ENCODE measurements around the gene TBX5.

The TBX5 gene

DNA sequence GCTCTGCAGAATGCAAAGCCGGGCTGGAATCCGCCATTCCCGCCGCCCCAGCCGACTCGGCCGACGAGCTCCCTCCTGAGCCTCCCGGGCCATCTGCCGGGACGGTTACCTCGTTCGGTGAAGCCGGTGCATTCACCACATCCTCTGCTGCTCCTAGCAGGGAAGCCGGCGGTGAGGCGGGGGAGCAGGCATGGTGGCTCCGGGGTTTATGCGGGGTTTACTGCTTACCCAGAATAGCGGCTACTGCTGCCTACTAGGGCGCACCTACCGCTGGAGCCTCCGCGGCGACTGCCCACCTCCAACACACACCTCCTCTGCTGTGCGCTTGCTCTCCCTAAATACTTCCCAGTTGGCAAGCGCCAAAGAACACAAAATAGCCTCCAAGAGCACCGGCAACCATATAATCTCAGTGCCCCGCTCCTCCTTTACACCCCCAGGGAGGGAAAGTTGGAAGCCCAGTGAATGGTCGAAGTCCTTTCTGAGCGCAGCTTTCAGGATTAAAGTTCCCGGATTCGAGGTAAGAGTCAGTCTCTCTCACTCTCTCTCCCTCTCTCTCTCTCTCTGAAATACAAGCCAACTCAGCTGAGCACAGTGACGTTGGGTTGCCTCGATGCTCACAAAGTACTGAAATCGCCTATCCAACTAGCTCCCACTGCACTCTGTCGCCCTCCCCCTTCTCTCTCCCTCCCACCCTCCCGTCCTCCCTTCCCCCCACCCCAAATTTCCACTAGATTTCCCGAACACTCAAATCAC lies at the start of gene TBX5:
Gene TBX5, minus strand, starts transcription at position 626 of the 753 bp plus-strand sequence. CDS start 2,246 bp downstream, outside the sequence.
- no peak for DNase-seq

DNA sequence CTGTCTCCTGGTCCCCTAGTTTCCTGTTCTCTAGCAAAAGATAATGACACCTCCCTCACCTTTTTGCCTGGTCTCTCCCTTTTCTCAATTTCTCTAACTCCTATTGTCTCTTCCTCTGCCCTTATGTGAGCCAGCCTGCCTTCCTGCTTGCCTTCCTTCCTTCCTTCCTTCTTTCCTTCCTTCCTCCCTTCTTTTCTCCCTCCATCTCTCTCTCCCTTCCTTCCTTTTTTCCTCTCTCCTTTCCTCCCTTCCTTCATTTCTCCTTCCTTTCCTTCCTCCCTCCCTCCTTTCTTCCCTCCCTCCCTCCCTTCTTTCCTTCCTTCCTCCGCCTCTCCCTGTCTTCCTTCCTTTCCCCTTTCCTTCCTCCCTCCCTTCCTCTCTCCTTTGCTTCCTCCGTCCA lies 45.7 kb upstream of the TBX5 start:
- DNase-seq, result no peak

DNA sequence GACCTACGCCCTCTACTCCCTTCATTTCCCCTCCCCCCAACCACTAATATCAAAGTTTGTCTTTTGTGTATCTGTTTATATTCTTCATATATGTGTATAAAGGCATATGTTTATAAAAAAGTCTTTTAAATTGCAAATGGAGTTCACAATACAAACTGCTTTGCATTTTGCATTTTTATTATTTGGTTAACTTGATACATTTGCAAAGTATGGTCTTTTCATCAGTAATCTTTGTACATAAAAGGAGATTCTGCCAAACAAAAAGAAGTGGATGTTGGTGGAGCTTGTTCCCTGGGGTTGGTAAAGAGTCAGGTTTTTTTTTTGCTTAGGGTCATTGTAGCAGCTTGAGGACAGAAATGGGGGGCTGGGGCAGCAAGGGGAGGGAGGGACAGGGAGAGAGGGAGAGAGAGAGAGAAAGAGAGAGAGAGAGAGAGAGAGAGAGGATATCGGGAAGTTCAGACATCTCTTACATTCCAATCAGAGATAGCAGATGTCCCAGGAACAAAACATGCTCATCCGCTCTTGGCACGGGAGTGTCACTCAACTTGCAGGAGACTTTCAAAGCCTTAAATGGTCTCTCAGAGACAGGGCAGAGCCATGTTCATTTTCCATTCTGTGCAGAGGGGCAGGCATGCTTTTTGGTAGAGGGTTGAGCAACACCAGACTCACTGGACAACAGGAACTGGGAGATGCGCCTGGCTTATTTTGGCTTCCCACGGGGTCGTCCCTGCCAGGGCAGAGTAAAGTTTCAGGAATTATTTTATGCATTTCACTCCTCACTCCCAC lies 44.8 kb upstream of the TBX5 start:
- DNase-seq, result no peak

DNA sequence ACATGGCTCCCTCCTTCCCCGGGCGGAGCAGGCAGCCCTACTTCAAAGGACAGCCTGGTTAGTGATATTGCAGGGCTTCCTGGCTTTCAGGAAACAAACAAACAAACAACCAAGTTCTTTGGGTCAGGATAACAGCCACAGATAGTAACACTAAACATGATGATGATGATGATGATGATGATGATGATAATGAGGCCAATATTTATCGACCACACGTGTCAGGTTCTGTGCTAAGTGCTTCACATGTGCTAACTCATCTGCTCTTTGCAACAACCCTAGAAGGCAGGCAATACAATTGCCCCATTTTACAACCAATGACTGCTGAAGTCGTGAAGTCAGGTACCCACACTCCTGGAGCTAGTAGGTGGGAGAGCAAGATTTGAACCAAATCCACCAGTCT lies 44.1 kb upstream of the TBX5 start:
- no peak for DNase-seq

DNA sequence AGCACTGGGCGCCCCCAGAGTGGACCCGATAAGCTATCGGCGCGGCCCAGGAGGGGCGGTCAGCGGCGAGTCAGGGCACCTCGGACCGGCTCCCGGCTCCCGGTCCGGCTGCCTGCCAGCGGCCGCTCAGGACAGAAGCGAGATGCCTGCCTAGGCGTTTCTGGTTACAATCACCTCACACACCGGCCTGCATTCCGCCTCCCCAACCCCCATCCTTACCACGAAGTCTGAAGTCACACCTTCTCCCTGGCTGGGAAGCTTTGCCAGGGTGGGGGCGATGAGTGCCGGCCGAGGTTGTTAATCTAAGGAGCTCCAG lies 42.6 kb upstream of the TBX5 start:
- DNase-seq, result no peak

DNA sequence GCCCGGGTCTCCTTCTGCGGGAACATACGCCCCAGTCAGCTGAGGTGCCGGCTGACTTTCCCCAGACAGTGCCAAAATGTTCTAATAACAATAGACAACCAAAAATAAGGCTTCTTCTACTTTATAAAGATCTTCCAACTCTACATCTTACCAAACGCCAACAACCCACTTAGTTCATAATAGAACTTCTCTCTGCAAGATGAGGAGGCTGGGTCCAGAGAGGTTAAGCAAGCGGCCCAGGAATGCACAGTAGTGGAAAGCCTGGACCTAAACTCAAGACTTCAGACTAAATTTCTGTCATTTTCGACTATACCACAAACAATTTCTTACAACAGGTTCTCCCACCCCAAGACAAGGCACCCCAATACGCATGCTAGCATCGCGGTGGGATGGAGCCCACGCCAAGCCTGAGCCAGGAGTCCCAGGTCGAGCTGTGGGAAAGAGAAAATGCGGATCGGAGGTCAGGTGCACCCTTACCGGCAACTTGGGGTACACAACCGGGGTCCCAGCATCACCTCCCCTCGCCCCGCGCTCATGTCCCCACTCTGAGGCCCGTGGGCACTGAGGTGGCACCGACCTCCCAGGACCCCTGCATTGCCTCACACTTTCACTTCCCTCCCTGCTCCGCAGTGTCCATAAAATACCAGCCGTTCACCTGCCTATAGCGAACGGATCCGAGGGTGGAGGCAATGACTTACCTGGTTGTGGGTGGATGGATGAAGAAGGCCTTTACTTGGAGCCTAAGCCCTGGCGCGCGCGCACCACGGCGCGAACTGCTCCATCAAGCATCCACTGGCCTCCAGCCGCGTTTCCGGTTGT lies 42.1 kb upstream of the TBX5 start:
- no peak for DNase-seq

DNA sequence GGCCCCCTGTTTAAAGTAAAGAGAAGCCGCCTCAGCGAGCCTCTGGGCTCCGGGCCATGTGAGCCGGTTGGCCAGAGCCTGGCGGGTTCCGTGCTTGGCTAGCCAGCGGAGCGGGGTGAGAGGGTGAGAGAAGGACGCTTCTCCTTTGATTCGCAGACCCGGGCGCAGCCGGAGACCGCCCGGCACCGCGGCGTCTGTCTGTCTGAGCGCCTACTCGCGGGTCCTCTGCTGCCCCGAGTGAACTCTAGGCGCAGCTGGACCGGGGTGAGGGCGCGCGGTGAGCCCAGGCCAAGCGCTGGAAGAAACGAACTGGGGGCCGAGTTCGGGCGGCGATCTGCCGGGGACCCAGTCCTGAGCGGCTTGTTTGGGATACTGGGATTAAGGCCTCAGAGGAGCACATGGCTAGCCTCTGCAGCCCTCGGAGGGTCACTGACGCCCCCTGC lies 41.4 kb upstream of the TBX5 start:
- DNase-seq, result no peak

DNA sequence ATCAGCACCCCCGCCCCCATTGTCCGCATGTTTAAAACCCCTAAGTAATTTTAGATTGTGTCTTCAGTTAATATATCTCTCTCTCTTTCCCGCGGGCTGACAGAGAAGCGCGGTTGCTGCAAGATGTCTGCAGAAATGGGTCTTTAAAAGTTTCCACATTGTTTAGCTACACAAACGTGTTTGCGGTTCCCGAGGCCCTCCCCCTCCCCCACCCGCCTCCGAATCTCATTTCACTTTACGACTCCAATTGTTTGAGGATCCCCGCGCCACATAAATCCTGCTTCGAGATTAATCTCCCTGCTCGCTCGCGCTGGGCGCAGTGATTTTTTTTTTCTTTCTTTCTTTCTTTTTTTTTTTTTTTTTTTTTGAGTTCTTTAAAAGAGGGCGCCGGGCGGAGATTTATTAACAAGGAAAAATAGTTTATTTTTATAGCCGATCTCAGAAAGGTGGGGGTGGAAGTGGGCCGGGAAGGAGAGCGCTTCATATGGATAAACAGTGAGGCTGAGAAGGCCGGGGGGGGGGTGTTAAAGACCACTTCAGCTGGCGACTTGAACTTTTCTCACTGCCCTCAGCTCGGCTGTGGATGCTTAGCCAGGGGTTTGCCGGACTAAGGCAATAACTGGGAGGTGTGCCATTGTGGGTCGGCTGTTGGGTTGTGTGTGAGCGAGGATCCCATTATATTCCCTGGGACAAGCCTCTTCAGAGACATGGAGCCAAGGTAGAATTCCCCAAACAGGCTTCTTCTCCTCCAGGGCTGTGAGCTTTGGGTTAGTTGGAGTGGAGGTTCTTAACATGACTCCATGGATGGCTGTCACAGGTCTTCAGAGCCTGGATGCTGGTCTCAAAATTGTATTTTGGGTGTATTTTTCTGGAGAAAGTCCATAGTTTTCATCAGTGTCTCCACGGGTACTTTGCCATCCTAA lies 39.7 kb upstream of the TBX5 start:
- DNase-seq, result no peak

DNA sequence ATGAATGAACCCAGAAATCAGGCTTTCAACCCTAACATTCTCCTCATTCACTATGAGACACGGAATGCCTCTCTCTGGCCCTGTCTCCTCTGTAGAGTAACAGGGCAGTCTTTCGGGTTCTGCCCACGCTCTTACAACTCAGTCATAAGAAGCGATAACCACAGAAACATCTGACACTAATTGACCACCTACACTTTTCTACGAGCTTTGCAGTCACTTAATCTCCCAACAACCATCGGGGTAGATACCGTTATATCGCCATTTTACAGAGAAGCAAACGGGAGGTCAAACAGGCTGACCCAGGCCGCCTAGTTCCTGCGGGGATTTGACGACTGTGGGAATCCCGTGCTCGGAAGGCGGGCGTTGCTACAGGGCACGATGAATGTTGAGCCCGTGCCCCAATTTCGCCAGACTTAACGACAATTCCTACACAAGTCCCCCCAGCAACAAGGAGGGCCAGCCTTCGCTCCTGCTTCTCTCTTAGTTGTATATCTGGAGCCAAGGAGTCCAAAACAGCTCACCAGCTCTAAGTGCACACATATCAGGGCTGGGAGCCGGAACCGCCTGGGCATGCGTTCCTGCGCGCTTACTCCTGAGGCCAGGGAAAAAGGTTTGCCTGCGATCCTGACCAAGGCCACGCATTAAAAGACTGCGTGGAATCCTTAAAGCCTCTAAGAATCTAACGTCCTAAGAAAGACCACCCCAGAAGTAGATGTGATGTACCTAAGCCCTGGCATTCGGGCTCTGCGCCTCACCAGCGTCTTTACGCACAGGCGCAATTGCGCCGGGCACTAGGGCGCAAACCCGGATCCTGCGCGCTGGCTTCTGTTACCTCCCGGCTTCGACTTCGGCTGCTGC lies 38.7 kb upstream of the TBX5 start:
- no peak for DNase-seq

DNA sequence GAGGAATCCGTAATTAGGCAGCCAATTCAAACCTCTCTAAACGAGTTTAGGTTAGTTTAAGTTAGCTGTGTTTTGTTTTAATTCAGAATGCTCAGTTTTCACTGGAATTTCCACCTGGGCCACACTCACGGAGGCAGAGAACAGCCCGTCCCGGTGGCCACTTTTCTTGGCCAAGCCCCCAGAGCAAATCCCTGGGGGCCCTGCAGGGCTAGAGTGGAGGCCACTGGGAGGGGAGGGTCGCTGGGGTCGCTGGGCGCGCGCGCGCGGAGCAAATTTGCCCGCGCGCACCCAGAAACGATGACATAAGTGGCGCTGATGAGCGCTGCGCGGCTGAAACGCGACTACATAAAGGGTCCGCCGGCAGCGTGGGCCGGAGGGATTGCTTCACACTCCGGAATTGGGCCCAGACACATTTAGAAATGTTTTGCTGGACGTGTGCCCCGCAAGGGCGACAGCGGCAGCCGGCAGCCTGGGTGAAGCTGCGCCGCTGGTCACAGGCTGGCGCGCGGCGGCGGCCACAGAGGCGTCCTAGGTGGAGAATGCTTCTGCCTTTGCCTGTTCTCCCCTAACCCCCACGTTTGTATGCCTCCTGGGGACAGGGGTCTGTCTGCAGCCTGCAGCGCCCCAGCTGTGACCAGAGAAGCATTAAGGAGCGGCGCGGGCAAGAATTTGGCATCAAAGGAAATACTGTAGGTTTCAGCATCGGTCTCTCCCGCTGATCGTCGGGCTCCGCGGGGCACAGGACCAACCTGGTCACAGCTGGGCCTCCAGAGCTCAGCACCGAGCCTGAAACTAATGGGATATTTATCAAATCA lies 37.9 kb upstream of the TBX5 start:
- no peak for DNase-seq

DNA sequence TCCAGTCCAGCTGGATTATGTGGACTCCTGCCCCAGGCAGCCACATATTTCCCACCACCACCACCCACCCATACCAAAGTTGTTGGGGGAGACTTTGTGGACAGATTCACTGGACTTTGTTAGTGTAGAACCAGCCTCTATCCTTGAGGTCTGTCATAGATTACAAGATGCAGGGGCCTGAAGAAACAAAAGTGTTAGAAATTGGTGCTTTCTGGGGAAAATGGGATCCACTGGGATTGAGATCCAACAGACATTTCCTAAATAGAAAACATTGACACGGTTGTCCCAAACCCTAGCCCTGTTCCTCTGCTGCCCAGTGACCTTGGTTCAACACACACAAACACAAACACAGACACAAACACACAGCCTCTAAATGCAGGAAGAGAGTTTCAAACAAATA lies 36.6 kb upstream of the TBX5 start:
- DNase-seq, result no peak

DNA sequence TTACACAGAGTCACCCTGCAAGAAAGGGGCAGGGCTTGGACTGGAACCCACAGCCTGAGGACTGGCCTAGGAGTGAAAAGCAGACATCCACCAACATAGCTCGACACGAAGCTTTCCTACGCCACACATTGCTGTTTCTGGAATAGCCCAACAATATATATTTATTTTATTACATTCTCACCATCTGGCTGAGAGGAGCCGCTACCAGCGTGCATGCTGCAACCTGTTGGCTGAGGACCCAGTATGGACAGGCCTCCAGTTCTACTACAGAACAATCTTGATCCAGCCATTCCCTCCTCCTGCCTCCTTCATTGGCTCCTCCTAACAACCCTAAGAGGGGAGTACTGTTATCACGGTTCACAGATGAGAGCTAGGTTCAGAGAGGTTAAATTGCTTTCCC lies 35.6 kb upstream of the TBX5 start:
- no peak for DNase-seq

DNA sequence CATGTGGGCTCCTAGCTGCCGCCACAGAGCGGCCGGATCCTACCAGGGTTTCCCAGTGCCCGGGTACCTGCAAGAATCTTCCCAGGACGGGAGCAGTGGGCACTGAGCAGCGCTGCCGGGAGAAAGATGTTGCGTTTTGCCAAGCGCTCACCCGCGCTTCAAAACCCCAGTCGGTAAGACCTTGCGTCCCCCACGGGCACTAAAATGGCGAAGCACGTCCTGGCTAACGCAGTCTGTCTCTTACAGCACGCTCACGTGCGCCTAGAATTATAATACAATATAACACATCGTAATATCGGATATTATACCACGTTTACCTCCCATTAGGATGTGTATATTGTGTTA lies 35.1 kb upstream of the TBX5 start:
- DNase-seq, result no peak

DNA sequence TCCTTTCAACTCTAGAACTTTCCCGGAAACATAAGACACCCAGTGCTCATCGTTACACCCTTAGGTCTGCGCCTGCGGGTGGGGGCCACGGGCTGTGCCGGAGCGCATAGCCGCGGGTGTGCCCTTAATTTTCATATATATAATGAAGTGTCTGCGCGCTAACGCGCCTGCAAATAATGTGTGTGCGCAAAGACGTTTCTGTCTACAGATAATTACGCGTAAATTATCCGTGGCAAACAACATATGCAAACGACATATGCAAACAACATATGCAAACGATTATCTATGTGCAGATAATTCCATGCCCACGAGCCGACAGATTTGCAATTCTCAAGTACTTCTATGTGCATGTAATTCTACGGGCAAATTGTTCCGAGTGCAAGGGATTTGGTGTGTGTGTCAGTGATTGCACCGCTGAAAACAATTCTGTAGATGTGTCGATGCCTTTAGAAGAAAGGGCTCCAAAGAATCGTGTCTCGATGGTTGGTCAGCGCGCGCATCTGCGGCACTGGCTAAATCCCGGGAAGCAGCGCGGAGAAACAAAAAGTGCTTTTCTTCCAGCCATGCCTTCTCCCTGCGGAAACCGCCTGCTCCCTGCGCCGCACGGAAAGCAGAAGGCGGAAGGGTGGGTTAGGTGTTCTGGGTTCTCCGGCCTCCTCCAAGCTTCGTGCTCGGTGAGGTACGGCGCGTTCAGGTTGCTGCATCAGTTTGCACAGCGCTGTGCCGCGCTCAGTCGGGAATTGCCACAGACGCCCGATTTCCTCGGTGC lies 34.5 kb upstream of the TBX5 start:
- DNase-seq, result no peak

DNA sequence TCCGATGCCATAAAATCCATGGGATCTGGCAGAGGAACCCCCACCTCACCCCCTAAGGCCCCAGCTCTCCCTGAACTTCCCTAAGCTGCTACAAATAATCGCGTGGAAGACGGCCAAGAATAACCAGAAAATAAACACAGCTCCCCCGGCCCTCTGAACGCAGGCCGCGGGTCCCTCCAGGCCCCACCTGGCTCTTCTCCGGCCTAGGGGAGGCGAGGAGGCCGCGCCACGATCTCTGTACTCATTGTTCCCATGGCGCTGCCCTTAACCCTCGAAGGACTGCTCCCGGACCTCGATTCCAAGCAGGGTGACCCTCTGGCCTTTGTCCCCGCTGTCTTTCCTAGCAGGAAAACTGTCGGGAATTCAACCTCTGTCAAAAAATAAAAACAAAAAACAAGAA lies 33.9 kb upstream of the TBX5 start:
- no peak for DNase-seq

DNA sequence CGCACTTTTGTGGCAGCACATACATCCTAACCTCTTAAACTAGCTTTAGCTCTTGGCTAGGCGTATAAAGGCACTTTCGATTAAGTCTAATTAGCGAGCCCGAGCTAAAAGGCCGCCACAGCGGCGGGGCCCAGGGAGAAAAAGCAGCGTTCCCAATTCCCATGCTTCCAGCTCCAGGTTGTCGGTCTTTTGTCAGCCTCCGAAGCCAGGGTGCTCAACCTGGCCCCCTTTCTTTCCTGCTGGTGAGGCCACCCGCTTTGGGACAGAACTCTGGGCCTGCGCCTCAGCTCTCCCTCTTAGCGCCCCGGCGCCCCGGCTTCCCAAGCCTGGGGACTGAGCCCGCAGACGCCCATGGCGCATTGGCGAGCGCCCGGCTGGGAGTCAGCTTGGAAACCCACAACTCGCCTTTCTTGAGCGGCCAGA lies 33.3 kb upstream of the TBX5 start:
- DNase-seq, result no peak

DNA sequence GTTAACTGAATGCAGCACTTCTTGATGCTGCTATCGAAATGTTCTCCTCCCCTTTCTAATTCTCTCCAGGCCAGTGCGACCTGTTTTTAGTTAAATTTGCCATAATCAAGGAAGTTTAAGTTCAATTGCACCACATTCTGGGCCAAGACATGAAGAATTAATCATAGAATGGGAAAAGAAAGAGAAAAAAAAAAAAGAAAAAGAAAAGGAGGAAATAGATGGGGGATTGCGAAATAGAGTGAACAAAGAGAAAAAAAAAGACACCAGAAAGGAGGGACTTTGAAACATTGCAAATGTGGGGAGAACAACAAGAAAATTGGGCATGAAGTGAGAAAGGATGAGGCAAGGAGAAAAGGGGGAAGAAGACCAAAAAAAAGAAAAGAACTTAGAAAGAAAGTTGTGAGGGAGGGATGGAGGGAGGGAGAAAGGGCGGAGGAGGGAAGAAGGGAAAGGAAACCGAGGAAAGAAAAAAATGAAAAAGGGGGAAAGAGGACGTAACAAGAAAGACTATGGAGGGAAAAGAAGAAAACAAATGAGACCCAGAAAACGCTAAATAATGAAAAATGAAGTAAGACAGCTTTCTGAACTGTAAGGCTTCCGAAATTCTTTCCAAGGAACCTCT lies 32.8 kb upstream of the TBX5 start:
- DNase-seq, result no peak

DNA sequence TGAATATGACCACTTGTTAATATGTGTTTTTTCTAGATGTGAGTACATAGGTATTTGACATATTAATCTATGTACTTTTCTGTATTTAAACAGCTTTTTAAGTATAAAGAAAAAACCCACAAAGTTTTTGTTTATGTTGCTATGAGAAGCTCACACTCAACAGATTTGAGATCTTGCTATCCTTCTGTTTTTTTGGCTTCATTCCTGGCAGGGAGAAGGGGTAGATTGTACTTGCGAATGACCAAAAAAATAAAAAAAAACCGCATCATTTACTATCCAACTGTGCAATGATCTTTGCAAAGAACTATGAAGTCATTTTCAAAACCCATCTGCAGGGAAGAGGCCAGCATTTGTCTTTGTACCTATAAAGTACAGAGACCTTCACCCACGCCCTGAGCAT lies 28.4 kb upstream of the TBX5 start:
- no peak for DNase-seq

DNA sequence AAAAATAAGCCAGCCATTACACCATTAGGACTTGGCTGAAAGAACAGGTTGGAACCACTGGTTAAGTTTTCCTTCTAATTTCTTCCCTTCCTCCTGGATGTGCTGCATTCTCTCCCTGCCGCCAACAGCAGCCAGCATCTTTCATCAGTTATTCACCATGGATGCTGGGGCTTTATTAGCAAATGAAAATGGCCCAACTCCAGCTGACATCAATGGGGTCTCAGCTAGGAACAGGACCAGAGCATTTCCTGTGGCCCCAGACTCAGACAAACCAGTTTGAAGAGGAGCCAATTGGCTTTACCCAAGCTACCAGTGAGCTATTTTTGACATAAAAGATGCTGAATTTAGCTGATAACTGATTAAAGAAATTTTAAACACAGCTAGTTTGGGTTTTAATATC lies 26.0 kb upstream of the TBX5 start:
- DNase-seq, result no peak

DNA sequence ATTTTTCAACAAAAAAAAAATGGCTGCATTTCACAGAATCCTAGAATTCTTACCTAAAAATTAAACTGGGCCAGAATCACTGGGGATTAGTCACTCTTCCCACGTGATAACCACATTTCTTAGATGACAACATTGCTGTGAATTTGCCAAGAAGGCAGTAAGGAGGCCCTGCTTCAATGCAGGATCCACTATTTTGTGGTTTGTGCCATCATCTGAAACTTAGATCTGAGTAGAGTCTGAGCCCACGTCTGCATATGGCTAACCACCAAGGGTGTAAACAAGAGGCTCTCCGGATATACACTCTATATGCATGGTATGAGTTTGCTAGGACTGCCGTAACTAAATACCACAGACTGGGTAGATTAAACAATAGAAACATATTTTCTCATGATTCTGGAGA lies 24.4 kb upstream of the TBX5 start:
- DNase-seq, result no peak
